A673 (cell line): ENCODE data around the gene BTN2A1.

Source experiments
- EZH2 ChIP-seq: fragments of 200-600 bp; sonication (generic); IDR thresholded peaks from 2 replicates; pipeline ENCODE4 v1.6.1; 2017; ENCODE audit warnings: borderline replicate concordance, low read depth, mild to moderate bottlenecking, mixed read lengths, antibody characterized with exemption, low read length; ENCODE audit not compliant: poor library complexity, severe bottlenecking
- TF ChIP-seq, protein P1 (sequence below): fragments of 300-800, 200-600 bp; sonication (generic); conservative IDR thresholded peaks from 2 replicates; pipeline ENCODE4 v1.5.1; 2017; ENCODE audit warnings: low read depth, mild to moderate bottlenecking, antibody characterized with exemption, low read length, moderate library complexity, mixed read lengths

DNA sequence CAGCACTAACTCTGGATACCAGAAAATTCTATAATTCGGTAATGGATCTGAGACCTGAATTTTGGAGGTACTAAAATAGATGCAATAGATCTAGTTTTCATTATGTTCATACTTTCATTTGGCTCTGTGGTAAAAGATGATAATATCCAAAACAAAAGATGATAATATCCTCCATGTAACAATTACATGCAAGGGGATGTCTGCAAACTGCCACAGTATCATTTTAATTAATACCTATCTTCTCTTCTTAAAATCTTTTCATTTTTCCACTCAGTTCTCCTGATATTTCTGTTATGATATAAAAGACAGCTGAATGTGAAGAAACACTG, 15.6 kb downstream of the BTN2A1 start:
- no peak for TF ChIP-seq EZH2
- TF ChIP-seq, protein P1, sequence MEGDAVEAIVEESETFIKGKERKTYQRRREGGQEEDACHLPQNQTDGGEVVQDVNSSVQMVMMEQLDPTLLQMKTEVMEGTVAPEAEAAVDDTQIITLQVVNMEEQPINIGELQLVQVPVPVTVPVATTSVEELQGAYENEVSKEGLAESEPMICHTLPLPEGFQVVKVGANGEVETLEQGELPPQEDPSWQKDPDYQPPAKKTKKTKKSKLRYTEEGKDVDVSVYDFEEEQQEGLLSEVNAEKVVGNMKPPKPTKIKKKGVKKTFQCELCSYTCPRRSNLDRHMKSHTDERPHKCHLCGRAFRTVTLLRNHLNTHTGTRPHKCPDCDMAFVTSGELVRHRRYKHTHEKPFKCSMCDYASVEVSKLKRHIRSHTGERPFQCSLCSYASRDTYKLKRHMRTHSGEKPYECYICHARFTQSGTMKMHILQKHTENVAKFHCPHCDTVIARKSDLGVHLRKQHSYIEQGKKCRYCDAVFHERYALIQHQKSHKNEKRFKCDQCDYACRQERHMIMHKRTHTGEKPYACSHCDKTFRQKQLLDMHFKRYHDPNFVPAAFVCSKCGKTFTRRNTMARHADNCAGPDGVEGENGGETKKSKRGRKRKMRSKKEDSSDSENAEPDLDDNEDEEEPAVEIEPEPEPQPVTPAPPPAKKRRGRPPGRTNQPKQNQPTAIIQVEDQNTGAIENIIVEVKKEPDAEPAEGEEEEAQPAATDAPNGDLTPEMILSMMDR: no peak
